IPS-18a (cell line): Measurements from ENCODE around the gene RRAGC.
A peak's percentile ranks its signal among the peaks of the same experiment; 100 is the strongest.

ENCODE experiments used
- H3K27ac ChIP-seq: one replicate; pipeline ENCODE4 v1.5.1; 2013; ENCODE audit warnings: low read length
- H3K27me3 ChIP-seq: one replicate; pipeline ENCODE4 v1.6.1; 2013; ENCODE audit warnings: mild to moderate bottlenecking, low read length; ENCODE audit not compliant: control insufficient read depth, insufficient read depth
- H3K36me3 ChIP-seq: one replicate; pipeline ENCODE4 v1.6.1; 2013; ENCODE audit warnings: low read depth, low read length; ENCODE audit not compliant: control insufficient read depth
- H3K4me1 ChIP-seq: one replicate; pipeline ENCODE4 v1.6.1; 2013; ENCODE audit warnings: low read depth, low read length; ENCODE audit not compliant: control insufficient read depth
- H3K4me3 ChIP-seq: one replicate; pipeline ENCODE4 v1.5.1; 2013; ENCODE audit warnings: low read length
- H3K9ac ChIP-seq: one replicate; pipeline ENCODE4 v1.6.1; 2013; ENCODE audit warnings: mild to moderate bottlenecking, low read length, moderate library complexity
- H3K9me3 ChIP-seq: one replicate; pipeline ENCODE4 v1.6.1; 2013; ENCODE audit warnings: low read depth, low read length; ENCODE audit not compliant: control insufficient read depth

RRAGC gene

DNA sequence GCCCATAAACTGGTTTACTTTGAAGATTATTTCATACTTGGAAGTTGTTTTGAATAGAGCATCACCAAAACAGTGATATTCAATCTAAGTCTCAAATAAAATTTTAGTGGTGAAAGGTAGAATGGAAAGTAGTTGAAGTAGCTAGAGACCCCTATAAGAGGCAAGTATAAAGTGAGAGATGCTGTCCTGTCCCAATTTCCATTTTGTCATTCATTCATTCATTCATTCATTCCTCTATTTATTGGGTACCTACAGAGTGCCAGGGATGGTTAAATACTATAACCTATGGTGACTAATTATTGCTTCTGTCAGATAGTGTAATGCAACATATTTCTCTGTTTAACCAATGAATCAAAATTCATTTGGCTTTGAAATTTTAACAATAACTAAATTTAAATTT is 32.7 kb downstream of the RRAGC start:
- H3K36me3 ChIP-seq = no peaks in the 10 kb centered on the region
- H3K27me3 ChIP-seq = no peaks in the 10 kb centered on the region
- no peak overlapping the region for H3K9ac ChIP-seq
- no peak overlapping the region for H3K4me3 ChIP-seq
- H3K27ac ChIP-seq = no peak overlapping the region
- H3K9me3 ChIP-seq = no peaks in the 10 kb centered on the region
- H3K4me1 ChIP-seq = no peaks in the 10 kb centered on the region

DNA sequence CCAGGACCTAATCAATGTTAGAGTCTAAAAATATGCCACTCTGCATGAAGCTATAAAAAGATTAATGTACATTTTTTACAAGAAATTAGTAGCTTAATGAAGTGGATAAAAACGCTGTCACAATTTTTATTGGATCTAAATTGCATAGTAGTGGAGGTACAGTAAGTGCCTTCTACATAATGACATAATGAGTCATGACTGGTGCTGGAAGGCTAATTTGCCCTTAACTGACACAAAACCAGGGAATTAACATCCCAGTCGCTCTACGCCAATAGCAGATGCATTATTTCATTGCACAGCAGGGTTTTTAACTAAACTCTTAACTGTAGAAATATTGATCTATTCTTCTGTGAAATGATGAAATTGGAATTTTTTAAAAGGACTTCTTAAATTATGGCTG is 33.3 kb downstream of the RRAGC start:
- no peak overlapping the region for H3K9ac ChIP-seq
- H3K27me3 ChIP-seq = peaks cover 5% of the 10 kb centered on the region
- H3K4me3 ChIP-seq = no peak overlapping the region

DNA sequence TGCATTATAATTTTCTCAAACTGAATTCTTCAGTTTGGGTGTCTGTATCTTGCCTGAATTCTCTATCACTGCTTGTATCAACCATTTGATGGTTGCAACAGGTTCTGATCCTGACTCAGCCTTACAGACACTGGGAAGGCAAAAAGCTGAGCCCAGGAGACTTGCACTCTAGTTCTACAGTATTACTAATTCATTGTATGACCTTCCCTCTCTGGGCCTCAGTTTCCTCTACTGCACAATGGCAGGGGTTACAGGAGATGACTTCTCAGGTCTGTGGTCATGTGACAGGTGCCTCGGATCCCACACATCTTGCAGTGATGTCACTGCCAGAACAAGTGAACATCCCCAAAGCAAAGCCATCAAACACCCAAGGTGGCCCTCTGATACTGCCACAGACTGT is 38.7 kb downstream of the RRAGC start:
- H3K36me3 ChIP-seq = no peaks in the 10 kb centered on the region
- H3K9me3 ChIP-seq = no peaks in the 10 kb centered on the region
- no peak overlapping the region for H3K9ac ChIP-seq
- no peak overlapping the region for H3K27ac ChIP-seq
- H3K4me1 ChIP-seq = peaks cover 5% of the 10 kb centered on the region
- peaks cover 44% of the 10 kb centered on the region for H3K27me3 ChIP-seq
- no peak overlapping the region for H3K4me3 ChIP-seq

More for the DNA sequence above, 33.3 kb downstream of the RRAGC start:
- Histone ChIP-seq H3K4me1 (no peaks in the 10 kb centered on the region), H3K9me3 (no peaks in the 10 kb centered on the region), H3K36me3 (no peaks in the 10 kb centered on the region), H3K27ac (no peak overlapping the region)

DNA sequence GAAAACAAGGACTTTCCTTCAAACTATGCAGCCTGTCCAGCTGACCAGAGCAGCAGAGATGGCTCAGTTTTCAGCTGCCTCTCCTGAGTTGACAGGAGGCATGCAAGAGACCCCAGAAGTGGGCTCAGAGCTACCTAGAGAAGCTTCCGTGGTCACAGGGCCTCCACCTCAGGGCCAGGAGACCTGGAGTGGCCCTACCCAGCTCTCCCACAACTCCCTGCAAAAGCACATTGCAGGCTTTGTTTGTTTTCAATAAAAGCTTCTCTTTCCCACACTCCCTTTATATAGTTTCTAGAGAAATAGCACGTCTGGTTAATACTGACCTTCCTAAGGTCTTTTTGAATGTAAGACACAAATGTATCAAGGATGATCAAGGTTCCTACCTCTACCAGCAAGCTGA is 40.1 kb downstream of the RRAGC start:
- no peaks in the 10 kb centered on the region for H3K9me3 ChIP-seq
- H3K36me3 ChIP-seq = no peaks in the 10 kb centered on the region
- no peak overlapping the region for H3K9ac ChIP-seq
- peaks cover 9% of the 10 kb centered on the region for H3K4me1 ChIP-seq
- H3K4me3 ChIP-seq = no peak overlapping the region
- H3K27me3 ChIP-seq = peaks cover 57% of the 10 kb centered on the region
- no peak overlapping the region for H3K27ac ChIP-seq

DNA sequence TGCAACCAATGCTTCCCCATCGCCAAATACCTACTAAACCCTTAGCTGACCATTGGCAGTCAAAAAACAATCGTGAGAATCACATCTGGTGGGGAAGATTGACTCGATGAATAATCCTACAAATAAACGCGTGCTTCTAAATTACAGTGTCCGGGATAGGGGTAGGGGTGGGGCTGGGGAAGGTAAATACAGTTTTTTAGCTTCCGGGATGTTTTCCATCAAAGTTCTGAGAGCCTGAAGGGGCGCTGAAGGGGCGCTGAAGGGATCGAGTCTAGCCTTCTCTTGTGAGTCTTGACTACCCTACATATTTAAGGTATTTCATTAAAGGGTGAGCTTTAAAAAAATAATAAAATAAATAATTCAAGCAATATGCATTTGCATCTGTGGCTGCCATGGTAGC is 40.5 kb downstream of the RRAGC start:
- H3K9me3 ChIP-seq = no peaks in the 10 kb centered on the region
- no peaks in the 10 kb centered on the region for H3K36me3 ChIP-seq
- peaks cover 13% of the 10 kb centered on the region for H3K4me1 ChIP-seq
- H3K27ac ChIP-seq = no peak overlapping the region
- peak overlapping the region; percentile 78 for H3K4me3 ChIP-seq
- no peak overlapping the region for H3K9ac ChIP-seq
- peaks cover 62% of the 10 kb centered on the region for H3K27me3 ChIP-seq

DNA sequence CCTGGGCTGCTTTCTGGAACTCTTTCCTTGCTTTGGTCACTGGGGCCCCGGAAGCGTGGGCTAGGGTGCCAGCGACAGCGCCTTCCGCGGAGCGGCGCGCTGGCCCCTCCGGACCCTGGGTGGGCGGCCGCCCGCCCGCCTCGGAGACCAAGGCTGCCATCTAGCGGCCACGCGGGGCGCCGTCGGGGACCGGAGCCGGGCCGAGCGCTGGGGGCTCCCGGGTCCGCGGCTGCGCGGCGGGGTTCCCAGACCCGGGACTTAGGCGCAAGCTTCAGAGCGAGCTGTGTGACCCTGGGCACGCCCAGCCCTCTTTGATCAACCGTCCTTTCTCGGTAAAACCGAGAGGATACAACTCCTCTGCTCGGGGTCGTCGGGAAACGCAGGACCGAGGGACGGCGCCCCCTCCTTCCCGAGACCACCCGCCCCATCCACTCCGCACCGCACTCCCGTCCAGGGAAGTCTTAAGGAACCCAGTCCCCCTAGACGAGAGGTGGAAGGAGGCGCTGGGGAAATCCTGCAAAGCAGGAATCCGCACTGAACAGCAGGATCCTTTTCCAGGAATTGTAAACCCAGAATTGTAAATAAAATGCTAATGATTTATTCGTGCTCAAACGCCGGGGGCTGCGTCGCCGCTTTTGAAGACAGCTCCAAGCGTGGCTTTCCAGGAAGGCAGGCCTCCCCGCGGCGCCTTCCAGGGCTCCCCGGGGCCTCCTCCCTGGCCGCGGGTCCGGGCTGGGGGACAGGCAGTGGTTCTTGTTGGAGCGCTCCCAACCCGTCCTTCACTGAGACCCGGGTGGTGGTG is 41.2 kb downstream of the RRAGC start:
- H3K27me3 ChIP-seq = peaks cover 62% of the 10 kb centered on the region
- H3K9ac ChIP-seq = peak overlapping the region; percentile 32

DNA sequence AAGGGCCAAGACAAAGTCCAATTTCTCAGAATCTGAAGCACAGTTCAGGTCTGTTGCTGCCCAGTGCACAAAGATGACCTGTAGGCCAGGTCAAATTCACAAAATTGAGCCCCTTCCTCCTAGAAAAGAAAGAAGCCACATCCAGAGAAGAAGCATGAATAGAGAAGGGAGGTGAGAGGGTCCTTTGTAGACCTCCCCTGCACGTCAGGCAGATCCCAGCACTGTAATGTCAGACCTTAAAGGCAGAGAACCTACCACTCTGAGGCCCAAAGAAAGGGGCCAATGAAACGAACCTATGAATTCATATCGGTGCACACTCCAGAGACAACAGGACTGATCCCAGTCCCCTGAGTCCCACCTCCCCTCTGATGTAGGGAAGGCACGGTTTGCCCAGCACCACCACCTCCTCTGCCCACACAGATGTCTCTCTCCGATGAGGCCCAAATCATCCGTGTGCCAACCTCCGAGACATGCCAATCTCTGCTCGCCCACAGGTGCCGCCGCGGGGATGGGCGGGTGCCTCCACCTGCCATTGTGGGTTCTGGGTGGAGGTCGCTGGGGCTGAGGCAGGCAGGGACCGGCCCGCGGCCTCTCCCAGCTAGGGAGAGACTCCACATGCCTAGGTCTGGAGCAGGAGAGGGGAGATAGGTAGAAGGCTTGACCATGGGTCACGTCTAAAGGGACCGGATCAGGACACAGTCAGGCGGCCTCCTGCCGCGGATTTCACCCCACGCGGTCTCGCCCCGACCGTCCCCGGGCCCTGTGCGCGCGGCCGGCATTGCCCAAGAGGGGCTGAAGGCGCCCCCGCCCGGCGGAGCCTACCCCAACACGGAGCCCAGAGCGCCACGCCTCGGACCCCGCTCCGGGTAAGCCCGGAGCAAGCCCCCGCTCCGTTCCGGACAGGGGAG is 42.1 kb downstream of the RRAGC start:
- Histone ChIP-seq H3K9ac (peak overlapping the region; percentile 17), H3K27me3 (peaks cover 62% of the 10 kb centered on the region), H3K4me1 (peaks cover 18% of the 10 kb centered on the region), H3K27ac (no peak overlapping the region), H3K36me3 (no peaks in the 10 kb centered on the region), H3K4me3 (peak overlapping the region; percentile 78), H3K9me3 (no peaks in the 10 kb centered on the region)

More for the DNA sequence above, 41.2 kb downstream of the RRAGC start:
- peaks cover 18% of the 10 kb centered on the region for H3K4me1 ChIP-seq
- peak overlapping the region; percentile 78 for H3K4me3 ChIP-seq
- H3K36me3 ChIP-seq = no peaks in the 10 kb centered on the region
- no peaks in the 10 kb centered on the region for H3K9me3 ChIP-seq
- no peak overlapping the region for H3K27ac ChIP-seq

DNA sequence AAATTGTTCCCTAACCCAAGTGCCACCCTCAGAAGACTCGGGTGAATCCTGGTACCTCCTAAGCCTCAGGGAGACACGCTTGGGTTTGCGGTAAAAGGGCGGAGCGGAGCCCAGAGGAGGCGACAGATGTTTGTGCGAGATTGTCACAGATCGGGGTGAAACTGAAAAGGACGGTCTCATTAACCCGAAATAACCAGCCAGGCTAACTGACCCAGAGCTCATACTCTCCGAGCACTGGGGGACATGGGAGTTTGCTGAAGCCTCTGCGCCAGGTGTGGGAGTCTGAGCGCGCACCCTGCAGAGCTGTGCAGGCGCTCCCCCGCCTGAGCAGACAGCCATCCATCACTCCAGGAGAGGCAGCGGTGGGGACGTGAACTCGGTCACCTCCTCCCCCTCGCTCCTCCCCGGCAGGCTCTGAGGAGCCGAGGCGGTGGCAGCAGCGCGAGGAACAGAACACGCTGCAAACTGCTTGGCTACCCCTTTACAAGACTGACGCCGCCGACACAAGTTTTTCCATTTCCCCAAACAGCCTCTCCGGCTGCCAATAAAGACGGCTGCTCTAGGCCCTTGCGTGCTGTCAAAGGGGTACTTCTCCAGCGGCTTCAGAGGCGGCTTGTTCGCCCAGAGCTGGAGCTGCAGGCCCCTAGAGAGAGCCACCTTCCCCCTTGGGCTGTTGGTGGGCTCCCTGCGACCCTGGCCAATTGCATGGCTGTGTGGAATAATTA is 43.5 kb downstream of the RRAGC start:
- Histone ChIP-seq H3K4me1 (peaks cover 18% of the 10 kb centered on the region), H3K9me3 (no peaks in the 10 kb centered on the region), H3K4me3 (no peak overlapping the region), H3K27ac (no peak overlapping the region), H3K9ac (no peak overlapping the region), H3K36me3 (no peaks in the 10 kb centered on the region), H3K27me3 (peaks cover 56% of the 10 kb centered on the region)

DNA sequence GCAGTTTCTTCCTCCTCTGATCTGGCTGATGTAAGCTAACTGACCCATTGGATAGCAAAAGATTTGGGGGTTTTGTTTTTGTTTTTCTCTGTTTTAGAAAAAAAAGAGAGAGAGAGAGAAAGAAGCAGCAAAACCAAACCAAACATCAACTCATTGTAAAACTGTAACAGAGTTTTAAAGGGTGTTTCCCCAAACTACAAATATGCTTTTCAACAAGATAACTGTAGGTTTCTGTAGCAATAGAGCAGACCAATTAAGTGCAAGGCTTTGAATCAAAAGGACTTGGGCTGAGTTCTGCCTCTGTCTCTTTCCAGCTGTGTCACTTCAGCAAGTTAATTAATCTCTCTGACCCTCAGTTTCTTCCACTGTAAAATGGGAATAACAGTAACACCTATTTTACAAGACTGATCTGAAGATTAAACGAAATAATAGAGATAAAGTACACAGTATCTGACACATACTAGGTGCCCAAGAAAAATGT is 44.5 kb downstream of the RRAGC start:
- H3K9ac ChIP-seq = no peak overlapping the region

DNA sequence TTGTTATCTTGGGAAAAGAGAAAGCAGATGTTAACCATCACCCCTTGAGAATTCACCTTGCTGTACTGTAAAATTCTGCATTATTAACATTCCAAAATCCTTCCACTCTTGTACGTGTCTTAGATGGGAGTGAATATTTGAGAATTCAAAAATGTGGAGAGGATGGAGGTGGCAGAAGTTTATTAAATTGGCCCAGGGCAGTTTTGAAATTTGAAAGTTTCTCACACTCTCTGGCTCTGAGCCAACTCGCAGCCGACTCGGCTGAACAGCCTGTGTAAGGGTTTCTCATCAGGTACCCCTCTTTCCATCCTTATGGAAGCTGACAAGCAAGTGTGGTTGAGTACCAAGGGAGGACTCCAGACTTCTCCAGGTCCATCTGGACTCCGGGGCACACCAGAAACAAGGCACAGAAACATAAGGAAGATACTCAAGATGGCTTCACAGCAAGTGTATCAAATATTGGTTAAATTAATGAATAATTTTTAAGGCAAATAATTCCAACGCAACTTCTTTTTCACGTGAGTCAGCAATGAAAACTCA is 45.1 kb downstream of the RRAGC start:
- Histone ChIP-seq H3K27ac (no peak overlapping the region), H3K27me3 (peaks cover 50% of the 10 kb centered on the region), H3K4me1 (peaks cover 18% of the 10 kb centered on the region), H3K36me3 (no peaks in the 10 kb centered on the region), H3K9me3 (no peaks in the 10 kb centered on the region), H3K4me3 (no peak overlapping the region), H3K9ac (no peak overlapping the region)

More for the DNA sequence above, 44.5 kb downstream of the RRAGC start:
- Histone ChIP-seq H3K36me3 (no peaks in the 10 kb centered on the region), H3K4me3 (no peak overlapping the region), H3K27ac (no peak overlapping the region), H3K4me1 (peaks cover 18% of the 10 kb centered on the region), H3K9me3 (no peaks in the 10 kb centered on the region), H3K27me3 (peaks cover 56% of the 10 kb centered on the region)

DNA sequence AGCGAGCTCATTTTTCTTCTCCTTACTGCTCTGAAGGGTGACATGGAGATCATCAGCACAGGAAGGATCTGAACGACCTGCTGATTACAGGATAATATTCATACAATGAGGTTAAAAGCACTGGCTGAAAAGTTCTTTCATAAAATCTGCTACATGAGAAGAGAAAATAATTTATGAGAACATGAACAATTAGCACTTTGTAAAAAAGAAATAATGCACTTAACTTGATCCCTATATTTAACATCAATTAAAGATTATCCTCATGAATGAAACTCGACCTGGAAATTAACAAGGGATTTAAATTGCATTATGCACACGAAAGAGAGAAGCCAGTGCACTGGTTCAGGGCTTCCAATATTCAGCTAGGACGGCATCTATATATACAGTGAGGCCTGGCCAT is 46.6 kb downstream of the RRAGC start:
- Histone ChIP-seq H3K27ac (no peak overlapping the region), H3K27me3 (peaks cover 38% of the 10 kb centered on the region), H3K4me3 (no peak overlapping the region), H3K36me3 (no peaks in the 10 kb centered on the region), H3K4me1 (peaks cover 12% of the 10 kb centered on the region), H3K9ac (no peak overlapping the region), H3K9me3 (no peaks in the 10 kb centered on the region)
